Measurements from ENCODE around the gene SLC35B2.

The SLC35B2 gene

DNA sequence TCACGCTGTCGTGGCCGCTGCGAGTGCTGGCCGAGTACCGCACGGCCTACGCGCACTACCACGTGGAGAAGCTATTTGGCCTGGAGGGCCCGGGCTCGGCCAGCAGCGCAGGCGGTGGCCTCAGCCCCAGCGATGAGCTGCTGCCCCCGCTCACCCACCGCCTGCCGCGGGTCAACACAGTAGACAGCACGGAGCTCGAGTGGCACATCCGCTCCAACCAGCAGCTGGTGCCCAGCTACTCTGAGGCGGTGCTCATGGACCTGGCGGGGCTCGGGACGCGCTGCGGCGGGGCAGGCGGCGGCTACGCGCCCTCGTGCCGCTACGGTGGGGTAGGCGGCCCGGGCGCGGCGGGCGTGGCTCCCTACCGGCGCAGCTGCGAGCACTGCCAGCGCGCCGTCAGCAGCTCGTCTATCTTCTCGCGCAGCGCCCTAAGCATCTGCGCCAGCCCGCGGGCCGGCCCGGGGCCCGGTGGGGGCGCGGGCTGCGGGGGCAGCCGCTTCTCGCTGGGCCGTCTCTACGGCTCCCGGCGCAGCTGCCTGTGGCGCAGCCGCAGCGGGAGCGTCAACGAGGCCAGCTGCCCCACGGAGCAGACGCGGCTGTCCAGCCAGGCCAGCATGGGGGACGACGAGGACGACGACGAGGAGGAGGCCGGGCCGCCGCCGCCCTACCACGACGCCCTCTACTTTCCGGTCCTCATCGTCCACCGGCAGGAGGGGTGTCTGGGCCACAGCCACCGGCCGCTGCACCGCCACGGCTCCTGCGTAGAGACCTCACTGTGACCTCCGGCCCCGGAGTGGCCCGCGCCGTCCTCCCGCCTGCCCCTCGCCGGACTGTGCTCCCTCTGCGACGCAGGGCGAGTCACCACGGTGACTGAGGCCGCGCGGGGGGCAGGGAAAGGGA is 18.7 kb upstream of the SLC35B2 start:
- Mint-ChIP-seq H3K9me3 (no peaks in the 10 kb centered on the region), H3K36me3 (peaks cover 5% of the 10 kb centered on the region), H3K27me3 (peaks cover 74% of the 10 kb centered on the region), H3K27ac (no peak overlapping the region), H3K4me1 (peaks cover 9% of the 10 kb centered on the region), H3K4me3 (no peak overlapping the region)
- ATAC-seq = no peak

DNA sequence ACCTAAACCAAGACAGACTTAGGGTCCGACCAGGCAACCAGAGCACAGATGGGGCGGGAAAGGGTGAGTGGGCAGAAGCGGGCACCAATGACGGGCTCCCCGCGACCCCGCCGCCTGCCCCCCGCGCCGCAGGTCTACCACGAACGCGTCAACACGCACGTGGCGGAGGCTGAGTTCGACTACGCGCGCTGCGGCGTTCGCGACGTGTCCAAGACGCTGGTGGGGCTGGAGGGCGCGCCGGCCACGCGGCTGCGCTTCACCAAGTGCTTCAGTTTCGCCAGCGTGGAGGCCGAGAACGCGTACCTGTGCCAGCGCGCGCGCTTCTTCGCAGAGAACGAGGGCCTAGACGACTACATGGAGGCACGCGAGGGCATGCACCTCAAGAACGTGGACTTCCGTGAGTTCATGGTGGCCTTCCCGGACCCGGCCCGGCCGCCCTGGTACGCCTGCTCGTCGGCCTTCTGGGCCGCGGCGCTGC is 18.0 kb upstream of the SLC35B2 start:
- no peak overlapping the region for H3K27ac Mint-ChIP-seq
- peaks cover 11% of the 10 kb centered on the region for H3K4me1 Mint-ChIP-seq
- peaks cover 5% of the 10 kb centered on the region for H3K36me3 Mint-ChIP-seq
- peaks cover 76% of the 10 kb centered on the region for H3K27me3 Mint-ChIP-seq
- no peak overlapping the region for H3K4me3 Mint-ChIP-seq
- no peak for ATAC-seq
- no peaks in the 10 kb centered on the region for H3K9me3 Mint-ChIP-seq

DNA sequence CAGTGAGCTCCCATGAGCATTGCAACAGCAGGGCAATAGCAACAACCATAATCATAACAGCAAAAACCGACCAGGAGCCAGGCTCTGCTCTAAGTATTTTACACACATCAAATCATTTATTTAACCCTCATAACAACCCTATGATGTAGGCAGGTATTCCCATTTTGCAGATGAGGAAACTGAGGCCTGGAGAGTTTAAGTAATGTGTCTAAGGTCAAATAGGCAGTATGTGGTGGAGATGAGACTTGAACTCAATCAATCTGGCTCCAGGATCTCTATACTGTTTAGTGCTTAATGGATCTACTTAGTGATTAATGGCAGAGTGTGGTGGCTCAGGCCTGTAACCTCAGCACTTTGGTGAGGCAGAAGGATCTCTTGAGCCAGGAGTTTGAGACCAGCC is 16.3 kb upstream of the SLC35B2 start:
- Mint-ChIP-seq H3K4me1 (peaks cover 26% of the 10 kb centered on the region), H3K4me3 (no peak overlapping the region), H3K27ac (no peak overlapping the region), H3K9me3 (no peaks in the 10 kb centered on the region), H3K36me3 (peaks cover 5% of the 10 kb centered on the region), H3K27me3 (peaks cover 71% of the 10 kb centered on the region)
- ATAC-seq = no peak

DNA sequence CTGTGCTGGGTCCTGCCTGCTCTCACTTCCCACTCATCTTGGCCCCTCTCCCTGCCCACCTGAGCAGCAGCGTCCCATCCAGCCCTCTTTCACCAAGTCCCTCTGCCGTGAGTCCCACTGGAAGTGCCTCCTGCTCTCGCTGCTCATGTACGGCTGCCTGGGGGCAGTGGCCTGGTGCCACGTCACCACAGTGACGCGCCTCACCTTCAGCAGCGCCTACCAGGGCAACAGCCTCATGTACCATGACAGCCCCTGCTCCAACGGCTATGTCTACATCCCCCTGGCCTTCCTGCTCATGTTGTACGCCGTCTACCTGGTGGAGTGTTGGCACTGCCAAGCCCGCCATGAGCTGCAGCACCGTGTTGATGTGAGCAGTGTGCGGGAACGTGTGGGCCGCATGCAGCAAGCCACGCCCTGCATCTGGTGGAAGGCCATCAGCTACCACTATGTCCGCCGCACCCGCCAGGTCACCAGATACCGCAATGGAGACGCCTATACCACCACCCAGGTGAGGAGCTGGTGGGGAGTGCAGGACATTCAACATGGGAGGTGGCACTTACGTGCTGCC is 15.8 kb upstream of the SLC35B2 start:
- H3K36me3 Mint-ChIP-seq = peaks cover 5% of the 10 kb centered on the region
- no peaks in the 10 kb centered on the region for H3K9me3 Mint-ChIP-seq
- H3K4me1 Mint-ChIP-seq = peaks cover 26% of the 10 kb centered on the region
- ATAC-seq = no peak
- H3K4me3 Mint-ChIP-seq = no peak overlapping the region
- H3K27ac Mint-ChIP-seq = no peak overlapping the region
- peaks cover 66% of the 10 kb centered on the region for H3K27me3 Mint-ChIP-seq

DNA sequence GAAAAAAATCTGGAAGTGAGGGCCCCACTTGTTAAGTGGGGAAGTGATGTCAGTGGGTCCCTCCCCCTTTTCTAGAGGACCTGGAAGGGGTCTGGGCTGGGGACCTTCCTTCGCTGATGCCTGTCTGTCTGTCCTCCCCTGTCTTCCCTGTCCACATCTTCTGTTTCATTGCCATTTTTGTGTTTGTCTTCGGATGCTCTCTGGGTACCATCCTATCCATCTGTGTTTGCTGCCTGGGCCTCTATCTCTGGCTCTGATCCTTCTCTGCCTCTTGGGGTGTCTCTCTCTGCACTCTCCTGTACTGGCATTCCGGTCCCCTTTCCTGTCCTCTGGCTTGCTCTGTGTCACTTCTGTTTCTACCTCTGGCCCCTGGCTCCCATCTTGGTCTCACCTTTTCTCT is 15.2 kb upstream of the SLC35B2 start:
- Mint-ChIP-seq H3K27ac (no peak overlapping the region), H3K36me3 (peaks cover 5% of the 10 kb centered on the region), H3K27me3 (peaks cover 61% of the 10 kb centered on the region), H3K4me3 (no peak overlapping the region), H3K9me3 (no peaks in the 10 kb centered on the region), H3K4me1 (peaks cover 26% of the 10 kb centered on the region)
- no peak for ATAC-seq

DNA sequence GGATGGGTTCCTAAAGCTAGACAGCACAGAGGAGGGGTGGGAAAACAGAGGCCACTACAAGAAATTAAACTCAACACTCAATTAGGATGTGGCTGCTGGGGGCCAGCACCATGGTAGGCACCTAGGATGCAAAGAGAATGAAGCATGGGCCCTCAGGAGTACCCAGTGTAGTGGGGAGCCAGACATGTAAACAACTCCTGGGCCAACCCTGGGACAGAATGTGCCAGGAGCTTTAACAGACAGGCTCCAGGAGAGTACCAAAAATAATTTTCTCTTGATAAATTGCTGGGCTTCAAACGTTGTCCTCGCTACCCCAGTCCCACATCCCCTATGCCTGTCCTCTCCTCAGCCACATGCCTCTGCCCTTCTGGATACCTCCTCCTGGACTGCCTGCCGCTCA is 14.6 kb upstream of the SLC35B2 start:
- ATAC-seq = no peak
- Mint-ChIP-seq H3K27ac (no peak overlapping the region), H3K27me3 (peaks cover 55% of the 10 kb centered on the region), H3K4me1 (peaks cover 30% of the 10 kb centered on the region), H3K9me3 (no peaks in the 10 kb centered on the region), H3K36me3 (peaks cover 5% of the 10 kb centered on the region), H3K4me3 (no peak overlapping the region)

DNA sequence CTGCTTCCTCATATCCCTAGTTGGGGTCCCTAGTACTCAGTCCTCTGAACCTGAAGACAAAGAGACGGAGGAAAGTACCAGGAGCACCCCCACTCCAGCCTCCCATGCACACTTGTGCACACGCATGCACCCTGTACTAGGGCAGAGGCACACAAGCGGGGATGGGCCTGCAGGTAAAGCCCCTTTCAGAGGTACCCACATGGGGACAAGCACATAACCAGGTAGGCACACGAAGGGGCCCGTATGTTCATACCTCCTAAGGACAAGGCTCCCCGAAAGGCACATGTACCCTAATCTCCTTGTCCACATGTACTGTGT is 14.0 kb upstream of the SLC35B2 start:
- no peak overlapping the region for H3K27ac Mint-ChIP-seq
- H3K4me1 Mint-ChIP-seq = peaks cover 36% of the 10 kb centered on the region
- H3K4me3 Mint-ChIP-seq = peak overlapping the region; percentile 36
- no peaks in the 10 kb centered on the region for H3K9me3 Mint-ChIP-seq
- H3K36me3 Mint-ChIP-seq = peaks cover 5% of the 10 kb centered on the region
- peaks cover 50% of the 10 kb centered on the region for H3K27me3 Mint-ChIP-seq
- ATAC-seq = no peak

DNA sequence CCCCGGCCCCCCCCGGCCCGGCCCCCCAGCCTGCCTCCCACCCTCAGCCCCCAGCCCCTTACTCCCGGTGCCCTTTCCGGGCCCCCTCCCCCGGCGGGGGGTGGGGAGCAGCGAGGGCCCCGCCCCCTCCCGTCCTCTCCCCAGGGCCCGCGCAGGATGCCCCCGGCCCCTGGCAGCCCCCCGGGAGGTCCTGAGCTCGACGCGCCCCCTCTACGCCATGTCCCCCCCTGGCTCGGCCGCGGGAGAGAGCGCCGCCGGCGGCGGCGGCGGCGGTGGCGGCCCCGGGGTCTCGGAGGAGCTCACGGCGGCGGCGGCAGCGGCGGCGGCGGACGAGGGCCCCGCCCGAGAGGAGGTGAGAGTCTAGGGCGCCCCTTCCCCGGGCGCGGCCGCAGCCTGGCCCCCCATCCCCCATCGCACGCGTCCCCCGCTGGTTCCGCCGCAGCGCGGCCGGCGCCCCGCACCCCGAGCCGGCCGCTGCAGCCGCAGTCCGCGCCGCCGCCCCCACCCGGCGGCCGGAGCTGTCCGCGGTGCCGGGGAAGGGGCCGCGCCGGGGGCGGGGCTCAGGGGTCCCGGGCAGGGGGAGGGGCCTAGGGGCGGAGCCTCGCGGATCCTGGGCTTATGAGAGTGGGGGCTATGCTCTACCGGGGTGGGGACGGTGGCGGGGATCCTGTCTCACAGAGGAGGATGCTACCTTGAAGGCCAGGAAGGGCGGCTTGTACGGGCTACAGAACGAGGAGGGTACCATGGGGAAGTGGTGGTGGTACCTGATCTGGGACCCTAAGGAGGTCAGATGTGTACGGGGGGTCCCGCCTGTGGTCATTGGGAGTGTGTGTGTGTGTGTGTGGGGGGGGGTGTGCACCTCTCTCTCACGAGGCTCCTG is 13.4 kb upstream of the SLC35B2 start:
- Mint-ChIP-seq H3K27me3 (peaks cover 50% of the 10 kb centered on the region), H3K4me3 (peak overlapping the region; percentile 36), H3K4me1 (peaks cover 42% of the 10 kb centered on the region), H3K27ac (no peak overlapping the region), H3K9me3 (no peaks in the 10 kb centered on the region), H3K36me3 (peaks cover 5% of the 10 kb centered on the region)
- no peak for ATAC-seq

DNA sequence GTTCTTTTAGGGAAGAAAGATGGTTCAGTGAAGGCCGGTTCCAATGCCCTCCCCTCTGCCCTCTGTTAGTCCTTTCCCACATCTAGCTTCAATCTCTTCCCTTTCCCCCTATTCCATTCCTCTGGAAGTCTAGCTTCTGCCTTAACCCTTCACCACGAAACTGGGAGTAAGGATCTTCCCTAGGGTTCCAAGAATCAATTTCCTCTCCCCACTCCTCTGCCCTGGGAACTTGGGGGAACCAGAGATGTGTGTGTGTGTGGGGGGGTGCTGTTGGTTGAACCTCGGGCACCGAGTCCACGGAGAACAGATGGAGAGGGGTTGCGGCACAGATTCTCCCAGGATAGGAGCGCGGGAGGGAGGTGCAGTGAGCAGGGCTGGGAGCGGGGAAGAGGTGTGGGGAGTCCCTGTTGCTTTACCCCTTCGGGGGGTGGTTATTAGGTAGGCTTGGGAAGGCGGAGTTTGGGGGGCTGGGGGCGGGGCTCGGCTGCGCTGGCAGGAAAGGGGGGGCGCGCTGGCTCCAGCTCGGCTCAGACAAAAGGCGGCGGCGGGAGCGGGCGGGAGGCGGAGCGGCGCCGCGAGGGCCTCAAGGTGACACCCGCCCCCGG is 12.7 kb upstream of the SLC35B2 start, which contains the start of gene TMEM151B:
Gene TMEM151B, plus strand, starts transcription at position 530 of the 605 bp plus-strand sequence. CDS start 293 bp downstream, outside the sequence.
- Mint-ChIP-seq H3K4me3 (peak within 1 kb of the TSS; percentile 76), H3K27me3 (peaks cover 50% of the 10 kb centered on the region), H3K27ac (no peak within 1 kb of the TSS)

DNA sequence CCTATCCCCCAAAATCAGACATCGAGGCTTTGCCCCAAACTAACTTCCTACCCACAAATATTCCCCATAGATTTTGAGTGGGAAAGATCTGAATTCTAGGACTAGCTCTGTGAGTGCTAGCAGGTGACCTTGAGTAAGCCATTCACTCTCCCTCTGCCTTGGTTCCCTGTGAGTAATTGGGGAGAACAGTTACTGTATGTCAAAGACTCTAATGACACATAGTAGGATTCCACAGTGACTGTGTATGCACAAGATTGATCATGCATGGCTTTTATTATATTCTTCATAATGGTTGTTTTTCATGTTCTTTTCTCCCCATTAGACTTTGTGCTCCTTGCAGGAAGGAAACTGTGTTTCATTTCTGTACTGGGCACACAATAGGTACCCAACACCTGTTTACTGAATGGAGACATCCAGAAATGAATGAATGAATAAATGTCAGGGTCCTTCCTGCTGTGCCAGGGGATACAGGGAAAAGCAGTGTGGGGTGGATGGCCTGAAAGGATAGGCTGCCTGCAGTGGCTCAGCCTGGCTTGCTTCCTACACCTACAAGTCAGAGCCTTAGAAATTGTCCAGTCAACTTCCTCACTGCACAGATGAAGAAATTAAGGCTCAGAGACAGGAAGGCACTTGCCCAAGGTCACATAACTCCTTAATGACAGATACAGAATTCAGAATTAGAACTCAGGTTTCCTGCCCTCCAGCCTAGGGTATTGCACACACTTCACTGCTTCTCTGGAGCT is 12.0 kb upstream of the SLC35B2 start:
- H3K9me3 Mint-ChIP-seq = no peaks in the 10 kb centered on the region
- peaks cover 42% of the 10 kb centered on the region for H3K4me1 Mint-ChIP-seq
- H3K36me3 Mint-ChIP-seq = peaks cover 10% of the 10 kb centered on the region
- H3K27ac Mint-ChIP-seq = no peak overlapping the region
- ATAC-seq = no peak
- H3K27me3 Mint-ChIP-seq = peaks cover 43% of the 10 kb centered on the region
- H3K4me3 Mint-ChIP-seq = peak overlapping the region; percentile 76

More for the DNA sequence above, 12.7 kb upstream of the SLC35B2 start, which contains the start of gene TMEM151B:
- Mint-ChIP-seq H3K4me1 (peaks cover 42% of the 10 kb centered on the region), H3K36me3 (peaks cover 7% of the 10 kb centered on the region), H3K9me3 (no peaks in the 10 kb centered on the region)
- no peak for ATAC-seq

DNA sequence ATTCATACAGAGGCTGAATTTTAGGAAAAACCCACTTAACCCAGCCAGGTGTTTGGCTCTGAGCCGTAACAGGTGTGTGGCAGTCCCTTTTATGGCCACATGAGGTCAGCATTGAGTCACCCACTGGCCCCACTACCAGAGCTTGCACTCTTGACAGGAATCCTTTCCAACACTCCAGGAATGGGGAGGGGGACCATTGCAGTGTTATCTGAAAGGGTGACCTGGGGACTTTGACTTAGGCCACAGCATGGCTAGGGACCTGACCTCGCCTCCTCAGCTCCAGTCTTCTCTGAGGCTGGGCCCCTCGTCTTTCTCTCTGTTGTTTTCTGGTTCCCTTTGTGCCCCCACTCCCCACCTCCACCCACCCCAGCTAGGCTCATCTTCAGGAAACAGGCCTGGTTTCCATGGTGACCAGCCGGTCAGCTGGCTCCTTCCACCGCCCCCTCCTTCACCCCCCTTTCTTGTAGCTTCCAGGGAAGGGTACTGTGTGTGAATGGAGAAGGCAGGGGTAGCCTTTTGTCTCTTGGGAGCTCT is 10.8 kb upstream of the SLC35B2 start:
- ATAC-seq = no peak
- H3K27me3 Mint-ChIP-seq = peaks cover 31% of the 10 kb centered on the region
- H3K36me3 Mint-ChIP-seq = peaks cover 20% of the 10 kb centered on the region
- H3K4me1 Mint-ChIP-seq = peaks cover 48% of the 10 kb centered on the region
- H3K9me3 Mint-ChIP-seq = no peaks in the 10 kb centered on the region
- no peak overlapping the region for H3K4me3 Mint-ChIP-seq
- no peak overlapping the region for H3K27ac Mint-ChIP-seq

DNA sequence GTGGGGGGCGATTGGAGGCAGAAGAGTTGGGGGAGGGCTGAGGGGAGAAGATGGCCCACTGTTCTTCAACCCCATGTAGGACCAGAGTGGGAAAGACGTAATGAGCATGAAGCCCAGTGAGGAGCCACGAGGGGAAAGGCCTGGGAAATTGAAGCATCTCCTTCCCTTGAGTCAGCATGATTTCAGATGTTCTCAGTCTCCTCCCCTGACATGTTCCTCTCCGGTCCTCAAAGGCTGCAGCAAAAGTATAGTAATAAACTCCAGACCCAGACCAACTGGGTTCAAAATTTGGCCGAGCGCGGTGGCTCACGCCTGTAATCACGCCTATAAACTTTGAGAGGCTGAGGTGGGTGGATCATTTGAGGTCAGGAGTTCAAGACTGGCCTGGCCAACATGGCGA is 9.9 kb upstream of the SLC35B2 start:
- Mint-ChIP-seq H3K4me1 (peaks cover 57% of the 10 kb centered on the region), H3K27ac (no peak overlapping the region), H3K27me3 (peaks cover 22% of the 10 kb centered on the region), H3K36me3 (peaks cover 29% of the 10 kb centered on the region), H3K9me3 (no peaks in the 10 kb centered on the region), H3K4me3 (no peak overlapping the region)
- ATAC-seq = no peak

DNA sequence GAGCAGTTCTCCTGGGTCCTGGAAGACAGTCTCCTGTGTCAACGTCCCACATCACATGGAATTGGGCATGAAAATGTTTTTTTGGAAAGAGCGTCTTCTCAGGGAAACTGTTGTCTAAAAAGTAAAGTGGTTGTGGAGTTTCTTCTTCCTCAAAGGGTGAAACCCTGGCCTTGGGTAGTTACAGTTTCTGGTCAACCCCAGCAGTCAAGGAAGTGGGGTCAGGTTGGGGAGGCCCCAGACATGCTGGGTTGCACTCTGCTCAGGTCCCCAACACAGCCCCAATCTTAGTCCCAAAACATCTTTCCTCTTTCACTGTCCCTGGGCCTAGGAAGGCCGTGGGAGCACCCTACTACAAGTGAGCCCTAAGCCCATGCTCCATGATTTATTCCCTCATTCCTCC is 9.0 kb upstream of the SLC35B2 start:
- peak; percentile 49 for ATAC-seq
- Mint-ChIP-seq H3K27me3 (peaks cover 13% of the 10 kb centered on the region), H3K36me3 (peaks cover 38% of the 10 kb centered on the region), H3K4me3 (peak overlapping the region; percentile 100), H3K4me1 (peaks cover 61% of the 10 kb centered on the region), H3K9me3 (no peaks in the 10 kb centered on the region), H3K27ac (peak overlapping the region; percentile 98)

DNA sequence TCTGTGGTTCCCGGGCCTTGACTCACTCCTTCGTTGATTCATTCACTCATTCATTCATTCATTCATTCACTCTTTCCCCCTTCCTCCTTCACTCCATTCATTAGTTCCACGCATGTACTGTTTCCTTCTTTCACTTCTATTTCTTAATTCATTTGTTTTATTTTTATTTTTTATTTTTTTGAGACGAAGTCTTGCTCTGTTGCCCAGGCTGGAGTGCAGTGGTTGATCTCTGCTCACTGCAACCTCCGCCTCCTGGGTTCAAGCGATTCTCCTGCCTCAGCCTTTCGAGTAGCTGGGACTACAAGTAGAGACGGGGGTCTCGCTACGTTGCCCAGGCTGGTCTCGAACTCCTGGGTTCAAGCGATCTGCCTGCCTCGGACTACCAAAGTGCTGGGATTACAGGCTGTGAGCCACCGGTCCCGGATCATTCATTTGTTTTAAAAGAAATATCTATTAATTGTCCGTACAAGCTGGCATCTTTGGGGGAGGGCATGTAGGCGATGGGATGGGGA is 8.4 kb upstream of the SLC35B2 start:
- H3K9me3 Mint-ChIP-seq = no peaks in the 10 kb centered on the region
- no peak for ATAC-seq
- H3K27ac Mint-ChIP-seq = peak overlapping the region; percentile 98
- H3K4me3 Mint-ChIP-seq = peak overlapping the region; percentile 100
- peaks cover 8% of the 10 kb centered on the region for H3K27me3 Mint-ChIP-seq
- peaks cover 44% of the 10 kb centered on the region for H3K36me3 Mint-ChIP-seq
- peaks cover 61% of the 10 kb centered on the region for H3K4me1 Mint-ChIP-seq

Measured in stimulated activated memory B cell treated with anti-CD40 and anti-IgM and Interleukin-4, amounts not matched to agents 10 μg/mL and 1 μg/mL and 100 μg/mL, for 72 hours (primary cell).